ENCODE measurements around the gene KISS1.

- TF ChIP-seq CTCF (IDR thresholded peaks at IDR 0.05) (no peak), EP300 (IDR thresholded peaks at IDR 0.05; ENCODE audit: low read depth) (no peak), POLR2AphosphoS5 (IDR thresholded peaks at IDR 0.05) (no peak), POLR2A (IDR thresholded peaks at IDR 0.05) (no peak)
Observed at GRCh38 chr1:204149107-204149506, 47.2 kb downstream of the KISS1 start.

All from transverse colon (tissue), 4 donors.